Middle frontal gyrus (tissue), 1 donor: ENCODE results near the gene MAP2K6.

ENCODE experiments used
- DNase-seq: peaks from one replicate; pipeline ENCODE4 v3.0.0-alpha.2; 2015; ENCODE audit warnings: low spot score; ENCODE audit errors: extremely low spot score

The MAP2K6 gene

DNA sequence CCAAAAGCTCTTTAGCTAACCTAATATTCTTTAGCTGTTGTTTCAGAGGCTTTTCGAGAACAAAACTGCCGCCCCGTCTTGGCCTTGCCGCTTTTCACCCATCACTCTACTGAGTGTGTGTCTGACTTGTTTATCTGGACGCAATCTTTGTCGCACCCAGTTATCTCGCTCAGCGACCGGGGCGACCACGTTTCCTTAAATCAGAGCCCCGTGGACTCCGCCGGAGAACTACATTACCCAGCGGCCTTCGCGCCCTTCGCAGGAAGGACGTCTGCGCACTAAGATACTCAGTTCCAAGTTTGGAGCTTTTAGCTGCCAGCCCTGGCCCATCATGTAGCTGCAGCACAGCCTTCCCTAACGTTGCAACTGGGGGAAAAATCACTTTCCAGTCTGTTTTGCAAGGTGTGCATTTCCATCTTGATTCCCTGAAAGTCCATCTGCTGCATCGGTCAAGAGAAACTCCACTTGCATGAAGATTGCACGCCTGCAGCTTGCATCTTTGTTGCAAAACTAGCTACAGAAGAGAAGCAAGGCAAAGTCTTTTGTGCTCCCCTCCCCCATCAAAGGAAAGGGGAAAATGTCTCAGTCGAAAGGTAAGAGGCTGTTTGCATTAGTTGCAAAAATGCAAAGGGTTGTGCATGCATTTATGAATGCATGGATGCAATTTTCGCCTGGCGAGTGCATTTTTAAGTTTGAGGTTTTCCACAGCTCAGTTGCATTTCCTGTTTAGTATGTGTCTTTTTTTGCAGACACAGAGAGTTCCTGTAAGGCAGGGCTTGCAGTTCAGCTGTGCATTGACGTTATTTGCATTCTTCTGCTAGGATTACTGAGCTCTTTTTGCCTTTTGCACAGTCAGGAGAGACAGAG is at the start of gene MAP2K6:
TSS of gene MAP2K6 (plus strand) at position 290 of the 867 bp plus-strand sequence. CDS start at position 578, 288 bp downstream.
- DNase-seq: peak; percentile 82

- no peak for DNase-seq
These were observed 47.2 kb upstream of the MAP2K6 start for GRCh38 chr17:69367298-69367697.

DNA sequence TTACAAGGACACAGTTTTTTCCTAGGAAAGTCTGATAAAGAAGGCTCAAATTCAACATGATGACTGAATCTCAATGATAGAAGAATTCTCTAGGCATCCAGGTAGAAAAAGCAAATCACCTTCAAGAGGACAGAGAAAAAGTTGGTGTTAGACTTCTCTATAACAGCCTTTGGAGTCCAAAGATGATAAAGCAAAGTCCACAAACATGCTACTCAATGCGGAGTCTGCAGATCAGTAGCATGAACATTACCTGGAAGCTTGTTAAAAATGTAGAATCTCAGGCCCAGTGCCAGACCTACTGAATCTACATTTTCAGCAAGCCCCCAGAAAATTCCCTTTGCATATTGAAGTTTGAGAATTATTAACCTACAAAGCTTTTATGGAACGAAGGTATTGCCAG is 41.4 kb upstream of the MAP2K6 start:
- DNase-seq: no peak

DNA sequence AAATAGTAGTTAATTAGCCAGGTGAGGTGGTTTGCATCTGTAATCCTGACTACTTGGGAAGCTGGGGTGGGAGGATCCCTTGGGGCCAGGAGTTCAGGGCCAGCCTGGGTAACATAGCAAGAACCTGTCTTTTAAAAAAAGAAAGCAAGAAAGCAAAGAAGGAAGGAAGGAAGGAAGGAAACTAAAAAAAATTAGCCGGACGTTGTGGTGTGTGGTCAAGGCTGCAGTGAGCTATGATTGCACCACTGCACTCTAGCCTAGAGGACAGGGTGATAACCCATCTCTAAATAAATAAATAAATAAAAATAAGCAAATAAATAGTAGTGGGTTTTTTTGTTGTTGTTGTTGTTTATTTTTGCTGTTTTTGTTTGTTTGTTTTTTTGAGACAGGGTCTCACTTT is 39.3 kb upstream of the MAP2K6 start:
- DNase-seq: no peak

DNA sequence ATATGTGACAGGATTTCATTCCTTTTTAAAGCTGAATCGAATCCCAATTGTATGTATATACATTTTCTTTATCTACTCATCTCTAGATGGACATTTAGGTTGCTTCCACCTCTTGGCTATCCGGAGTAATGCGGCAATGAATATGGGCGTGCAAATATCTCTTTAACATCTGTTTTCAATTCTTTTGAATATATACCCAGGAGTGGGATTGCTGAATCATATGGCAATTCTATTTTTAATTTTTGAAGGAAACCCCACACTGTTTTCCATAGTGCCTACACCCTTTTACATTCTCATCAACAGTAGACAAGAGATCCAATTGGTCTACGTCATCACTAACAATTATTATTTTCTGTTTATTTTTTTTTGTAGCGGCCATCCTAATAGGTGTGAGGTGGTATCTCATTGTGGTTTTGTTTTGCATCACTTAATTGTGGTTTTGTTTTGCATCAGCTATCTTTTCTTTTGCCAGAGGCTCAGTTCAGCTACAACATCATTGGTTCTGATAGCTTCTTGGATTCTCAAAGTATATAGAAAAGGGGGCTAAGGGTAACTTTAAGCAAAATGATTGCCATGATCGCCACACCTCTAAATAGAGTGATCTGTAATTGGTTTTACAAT is 25.6 kb upstream of the MAP2K6 start:
- no peak for DNase-seq

DNA sequence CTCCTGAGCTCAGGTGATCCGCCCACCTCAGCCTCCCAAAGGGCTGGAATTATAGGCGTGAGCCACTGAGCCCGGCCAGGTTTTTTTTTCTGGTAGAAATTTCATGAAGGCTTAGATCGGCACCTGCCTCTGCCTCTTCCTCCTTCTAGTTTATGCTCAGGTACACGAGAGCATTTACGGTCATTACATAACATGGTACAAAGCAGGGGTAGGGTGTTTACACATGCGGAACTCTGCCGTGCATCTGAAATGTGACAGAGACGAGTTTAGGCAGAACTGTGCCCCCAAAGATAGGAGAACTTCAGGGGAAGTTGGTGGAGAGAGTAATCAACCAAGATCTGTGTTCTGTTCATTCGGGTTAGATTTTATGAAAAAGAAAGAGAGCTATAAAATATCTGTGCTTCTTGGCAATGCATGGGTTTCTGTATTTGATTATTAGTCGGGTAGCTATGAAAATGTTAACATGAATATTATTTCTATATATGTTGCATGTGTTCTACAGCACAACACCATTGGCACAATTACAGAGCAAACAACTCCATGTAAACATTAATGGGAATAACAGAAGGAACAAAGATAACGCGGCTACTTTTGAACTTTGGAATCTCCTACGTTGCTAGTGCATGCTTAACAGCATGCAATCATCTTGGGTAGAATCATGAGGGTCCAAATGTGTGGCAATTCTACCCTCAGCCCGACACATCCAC is 23.5 kb upstream of the MAP2K6 start:
- DNase-seq: no peak

- DNase-seq: no peak
These were observed 13.2 kb upstream of the MAP2K6 start for GRCh38 chr17:69401251-69401650.

DNA sequence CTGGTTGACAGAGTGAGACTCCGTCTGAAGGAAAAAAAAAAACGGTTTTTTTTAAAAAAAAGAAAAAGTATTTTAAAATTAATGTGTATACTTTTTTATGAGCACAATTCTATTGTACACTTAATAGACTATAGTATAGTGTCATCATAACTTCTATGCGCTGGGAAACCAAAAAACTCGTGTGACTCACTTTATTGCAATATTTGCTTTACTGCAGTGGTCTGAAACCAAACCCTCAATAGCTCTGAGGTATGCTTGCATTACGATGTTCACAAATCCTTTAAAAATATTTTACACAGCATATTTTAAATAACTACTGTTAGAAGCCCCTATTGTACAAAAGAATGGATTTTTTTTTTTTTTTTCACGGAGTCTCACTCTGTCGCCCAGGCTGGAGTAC is 12.4 kb upstream of the MAP2K6 start:
- DNase-seq: no peak

GRCh38 chr17:69404399-69404798 is 10.1 kb upstream of the MAP2K6 start:
- no peak for DNase-seq

DNA sequence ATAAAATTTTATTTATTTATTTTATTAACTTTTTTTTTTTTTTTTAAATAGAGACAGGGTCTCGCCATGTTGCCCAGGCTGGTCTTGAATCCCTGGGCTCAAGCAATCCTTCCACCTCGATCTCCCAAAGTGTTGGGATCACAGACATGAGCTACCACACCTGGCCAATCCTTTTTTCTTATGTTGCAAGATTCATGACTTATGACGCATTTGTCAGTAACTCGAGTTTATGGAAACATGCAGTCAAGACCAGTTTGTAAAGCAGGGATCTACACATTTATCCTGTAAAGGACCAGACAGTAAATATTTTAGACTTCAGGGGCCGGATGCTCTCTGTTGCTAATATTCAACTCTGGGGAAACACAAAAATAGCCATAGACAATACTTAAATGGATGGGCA is 9.4 kb upstream of the MAP2K6 start:
- no peak for DNase-seq

- DNase-seq: no peak
These were observed 7.6 kb upstream of the MAP2K6 start for GRCh38 chr17:69406941-69407340.

DNA sequence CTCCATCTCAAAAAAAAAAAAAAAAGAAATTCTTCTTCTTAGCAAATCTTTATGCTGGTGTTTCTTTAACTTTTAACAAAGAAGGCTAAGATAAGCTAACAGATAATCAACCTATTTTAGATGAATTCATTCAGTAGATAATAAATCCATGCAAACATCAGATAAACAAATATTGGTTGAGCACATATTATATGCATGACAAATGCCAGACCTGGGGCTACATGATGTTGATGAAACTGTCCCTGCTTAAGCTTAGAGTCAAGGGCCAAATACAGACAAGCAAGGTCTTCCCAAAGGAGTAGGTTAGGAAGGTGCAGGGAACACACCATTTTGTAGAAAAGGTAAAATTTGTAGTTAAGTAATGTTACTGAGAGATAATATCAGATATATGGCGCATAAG is 6.7 kb upstream of the MAP2K6 start:
- DNase-seq: no peak

GRCh38 chr17:69410671-69411070 is 3.8 kb upstream of the MAP2K6 start:
- no peak for DNase-seq

- no peak for DNase-seq
These were observed 2.7 kb upstream of the MAP2K6 start for GRCh38 chr17:69411766-69412165.

- no peak for DNase-seq
These were observed 2.2 kb upstream of the MAP2K6 start for GRCh38 chr17:69412251-69412671.

- DNase-seq: no peak
These were observed 934 bp downstream of the MAP2K6 start for GRCh38 chr17:69415431-69415830.

DNA sequence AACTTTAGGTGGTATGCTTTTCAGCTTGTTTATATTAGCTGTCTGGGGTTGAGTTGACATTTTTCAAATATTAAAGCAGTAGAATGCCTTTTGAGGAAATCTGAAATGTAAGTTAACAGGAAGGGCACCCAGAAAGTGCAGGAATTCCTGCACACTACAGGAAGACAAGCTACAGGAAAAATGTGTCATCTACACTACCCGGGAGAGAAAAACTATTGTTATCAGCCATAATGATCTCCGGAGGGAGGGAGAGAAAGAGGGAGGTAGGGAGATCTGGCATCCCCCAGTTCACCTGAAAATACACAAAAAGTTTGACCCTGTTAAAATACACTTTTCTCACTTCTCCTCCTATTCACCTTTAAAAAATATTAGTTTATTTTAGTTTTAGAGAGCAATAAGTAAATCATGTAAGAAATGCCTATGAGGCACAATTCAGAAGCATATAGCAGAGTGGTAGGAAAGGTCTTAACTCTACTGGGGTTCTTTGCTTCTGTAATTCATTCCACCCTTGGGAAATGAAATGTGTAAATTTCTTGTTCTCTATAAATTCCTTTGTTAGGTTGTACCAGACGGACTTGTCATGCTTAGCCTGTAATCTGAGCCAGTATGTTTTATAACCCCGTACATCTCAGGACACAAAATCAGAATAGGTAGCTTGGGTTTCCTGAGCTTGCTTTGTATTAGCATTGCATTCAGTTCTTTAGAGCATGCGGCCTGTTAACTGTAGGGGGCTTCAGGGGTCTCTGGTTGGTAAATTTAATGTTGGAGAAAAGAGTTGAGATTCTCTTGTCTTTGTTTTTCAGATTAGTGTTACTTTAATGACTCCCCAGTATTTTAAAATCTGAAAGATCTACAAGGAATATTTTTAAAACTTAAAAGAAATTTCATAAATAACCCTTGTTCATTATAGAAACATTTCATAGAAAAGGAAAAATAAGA is 3.3 kb downstream of the MAP2K6 start:
- no peak for DNase-seq

DNA sequence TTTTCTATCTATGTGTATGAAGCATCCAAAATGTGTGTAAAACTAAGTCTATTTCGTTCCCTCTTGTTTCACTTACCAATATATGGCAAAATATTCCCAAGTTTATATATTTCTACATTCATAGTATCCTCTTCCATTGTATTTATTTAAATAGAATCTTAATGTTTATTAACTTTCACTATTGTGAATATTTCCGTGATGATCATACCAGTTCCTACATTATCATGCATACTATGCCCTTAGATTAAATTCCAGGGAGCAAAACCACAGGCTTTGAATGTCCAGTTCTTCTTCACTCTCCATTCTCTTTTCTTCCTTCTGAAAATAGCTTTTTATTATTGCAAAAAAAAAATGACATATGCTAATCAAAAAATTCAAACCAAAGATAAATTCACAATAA is 4.0 kb downstream of the MAP2K6 start:
- no peak for DNase-seq

- no peak for DNase-seq
These were observed 9.0 kb downstream of the MAP2K6 start for GRCh38 chr17:69423450-69423849.

DNA sequence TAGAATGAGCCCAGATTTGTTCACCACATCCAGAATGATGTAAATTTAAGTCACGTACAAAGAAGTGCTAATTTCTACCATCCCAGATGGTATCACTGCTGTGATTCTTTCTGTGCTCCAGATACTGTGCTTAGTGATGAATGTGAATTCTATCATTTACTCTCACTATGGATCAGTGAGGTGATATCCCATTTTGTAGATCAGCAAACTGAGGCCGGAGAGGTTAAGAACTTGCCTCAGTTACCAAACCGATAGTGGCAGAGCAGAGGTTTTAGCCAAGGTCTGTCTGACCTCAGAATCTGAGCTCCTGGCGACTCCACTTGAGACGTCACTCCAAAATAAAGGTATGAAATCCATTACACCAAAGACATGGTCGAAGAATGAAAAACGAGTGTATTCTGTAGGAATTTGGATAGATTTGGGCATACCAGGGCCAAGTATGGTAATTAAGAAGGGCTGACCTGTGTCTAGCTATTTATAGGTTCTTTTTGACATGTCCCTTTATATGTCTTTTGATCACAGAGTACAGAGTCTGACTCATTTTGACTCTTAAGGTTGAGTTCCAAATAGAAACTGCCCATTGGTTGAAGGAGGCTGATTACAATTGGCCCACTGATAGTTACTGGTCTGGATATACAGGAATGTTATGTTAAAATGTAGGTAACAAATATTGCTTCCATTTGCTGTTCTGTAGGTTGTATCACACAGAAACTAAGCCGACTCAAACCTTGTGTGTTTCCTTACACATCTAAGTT is 10.0 kb downstream of the MAP2K6 start:
- no peak for DNase-seq
